GM12878 (cell line): ENCODE measurements around the gene CDH20. TPM values are rescaled to one million over a fixed set of nuclear protein-coding genes. Genes with fewer than 3 reads are reported as not detected.

Experiments
- ATAC-seq: fragments of 200-7000 bp; cut with Tn5 transposase; 3 replicates; pipeline ENCODE4 v1.9.1; 2020; ENCODE audit warnings: mild to moderate bottlenecking, moderate library complexity
- BruUV-seq: library from RNA; stranded (reverse); fragments of 400-500 nt; replicated peaks from 2 replicates; lab custom pipeline; 2021; lab: Mats Ljungman, UMichigan
- CTCF ChIA-PET: fragments of 300-600 bp; sonication (Branson Sonifier 250); formaldehyde crosslinking; extraction: SDS; loops from one replicate; lab custom pipeline; 2021; ENCODE audit warnings: inconsistent platforms; lab: Yijun Ruan, JAX
- POLR2A ChIA-PET: fragments of 350-600 bp; formaldehyde crosslinking; extraction: SDS; loops from one replicate; lab custom pipeline; 2021; ENCODE audit warnings: inconsistent platforms; lab: Charles Lee
- RAD21 ChIA-PET: fragments of 300-600 bp; sonication (Branson Sonifier 250); formaldehyde crosslinking; loops from one replicate; lab custom pipeline; 2023; ENCODE audit warnings: antibody characterized with exemption; ENCODE audit not compliant: unreplicated experiment; lab: Charles Lee
- SMC1A ChIA-PET: fragments of 300-600 bp; sonication (Branson Sonifier 250); formaldehyde crosslinking; loops from one replicate; lab custom pipeline; 2023; ENCODE audit not compliant: unreplicated experiment, uncharacterized antibody; lab: Charles Lee
- DNase-seq: peaks from one replicate; pipeline ENCODE4 v3.0.0-alpha.2; 2011; ENCODE audit warnings: low read depth, low spot score
- FAIRE-seq: peaks from 3 replicates; lab custom pipeline; 2011; peaks lifted over from hg19 to GRCh38; lab: Jason Lieb, UNC
- H2AFZ ChIP-seq: 2 replicates; pipeline ENCODE4 v1.6.0; 2011; ENCODE audit warnings: low read depth, low read length, control low read depth; ENCODE audit not compliant: control insufficient read depth
- H3K27ac ChIP-seq: 2 replicates; pipeline ENCODE4 v1.5.1; 2011; ENCODE audit warnings: control low read depth; ENCODE audit not compliant: control insufficient read depth, insufficient read depth
- H3K27me3 ChIP-seq, 2 experiments: replicated peaks in 1 of 2; 2 replicates each; pipeline versions ENCODE4 v1.6.0 to v1.6.1; 2011; ENCODE audit warnings: low read length in 1 of 2; ENCODE audit not compliant: control insufficient read depth in 2 of 2, insufficient read depth in 2 of 2
- H3K36me3 ChIP-seq, 2 experiments: 2 replicates each; pipeline ENCODE4 v1.5.1; 2011; ENCODE audit warnings: low read length in 1 of 2; ENCODE audit not compliant: control insufficient read depth in 2 of 2, insufficient read depth in 2 of 2
- H3K4me1 ChIP-seq: 2 replicates; pipeline ENCODE4 v1.6.1; 2011; ENCODE audit warnings: mild to moderate bottlenecking, low read length, moderate library complexity, mixed read lengths; ENCODE audit not compliant: control insufficient read depth, insufficient read depth
- H3K4me2 ChIP-seq: 2 replicates; pipeline ENCODE4 v1.6.0; 2011; ENCODE audit warnings: control low read depth; ENCODE audit not compliant: control insufficient read depth, insufficient read depth
- H3K4me3 ChIP-seq: fragments of 200-600 bp; sonication (generic); 2 replicates; pipeline ENCODE4 v1.5.1; 2016
- H3K79me2 ChIP-seq: 2 replicates; pipeline ENCODE4 v1.6.0; 2011; ENCODE audit warnings: low read length; ENCODE audit not compliant: control insufficient read depth, insufficient read depth
- H3K9ac ChIP-seq: 2 replicates; pipeline ENCODE4 v1.8.0; 2011; ENCODE audit warnings: low read length, control low read depth, mixed read lengths; ENCODE audit not compliant: control insufficient read depth, insufficient read depth
- H3K9me3 ChIP-seq: replicated peaks from 3 replicates; pipeline ENCODE4 v1.5.1; 2011; ENCODE audit warnings: mild to moderate bottlenecking, low read length; ENCODE audit not compliant: control insufficient read depth, insufficient read depth
- H4K20me1 ChIP-seq: 2 replicates; pipeline ENCODE4 v1.6.0; 2011; ENCODE audit not compliant: control insufficient read depth, insufficient read depth
- ASH2L ChIP-seq: fragments of 300-600, 200-600 bp; sonication (generic); IDR thresholded peaks from 2 replicates; pipeline ENCODE4 v1.6.1; 2017; ENCODE audit warnings: low read depth, mild to moderate bottlenecking, borderline replicate concordance
- CEBPB ChIP-seq, 2 experiments: fragments of 150-350 bp in 1 of 2; IDR thresholded peaks; 2 replicates each; pipeline ENCODE4 v1.6.1; 2012 to 2014; ENCODE audit warnings: low read depth in 2 of 2, low read length in 2 of 2, borderline replicate concordance in 1 of 2, inconsistent platforms in 1 of 2
- E4F1 ChIP-seq: fragments of 450-650 bp; IDR thresholded peaks from 2 replicates; pipeline ENCODE4 v1.6.1; 2018; ENCODE audit warnings: borderline replicate concordance, mild to moderate bottlenecking; ENCODE audit not compliant: partially characterized antibody
- MEF2A ChIP-seq: IDR thresholded peaks from 2 replicates; pipeline ENCODE4 v1.6.1; 2011; ENCODE audit warnings: low read depth, mild to moderate bottlenecking, low read length, moderate library complexity; ENCODE audit not compliant: insufficient read depth
- MTA3 ChIP-seq: IDR thresholded peaks from 2 replicates; pipeline ENCODE4 v1.6.1; 2012; ENCODE audit warnings: low read length, inconsistent platforms, borderline replicate concordance
- NFIC ChIP-seq: IDR thresholded peaks from 2 replicates; pipeline ENCODE4 v1.6.1; 2012; ENCODE audit warnings: low read depth, mild to moderate bottlenecking, inconsistent platforms, low read length, moderate library complexity
- NR2F1 ChIP-seq: fragments of 450-650 bp; conservative IDR thresholded peaks from 2 replicates; pipeline ENCODE4 v1.6.1; 2017; ENCODE audit warnings: mild to moderate bottlenecking
- NRF1 ChIP-seq: conservative IDR thresholded peaks from 2 replicates; pipeline ENCODE4 v1.6.1; 2011; ENCODE audit warnings: mild to moderate bottlenecking, low read depth, low read length, improper control_type of control experiment
- PAX8 ChIP-seq: fragments of 450-650 bp; IDR thresholded peaks from 2 replicates; pipeline ENCODE4 v1.6.1; 2017; ENCODE audit warnings: mild to moderate bottlenecking, moderate library complexity
- SIN3A ChIP-seq: IDR thresholded peaks from 2 replicates; pipeline ENCODE4 v1.6.1; 2012; ENCODE audit warnings: low read depth, low read length, improper control_type of control experiment
- TBL1XR1 ChIP-seq: IDR thresholded peaks from 2 replicates; pipeline ENCODE4 v1.6.1; 2012; ENCODE audit warnings: low read depth, low read length, improper control_type of control experiment
- TCF7 ChIP-seq: IDR thresholded peaks from 2 replicates; pipeline ENCODE4 v1.6.1; 2014; ENCODE audit warnings: antibody characterized with exemption, borderline replicate concordance
- USF1 ChIP-seq: IDR thresholded peaks from 2 replicates; pipeline ENCODE4 v1.6.1; 2011; ENCODE audit warnings: borderline replicate concordance, low read depth, mild to moderate bottlenecking, moderate library complexity, mixed read lengths, low read length; ENCODE audit not compliant: insufficient read depth; ENCODE audit errors: extremely low read length
- ZNF592 ChIP-seq: fragments of 450-650 bp; IDR thresholded peaks from 2 replicates; pipeline ENCODE4 v1.6.1; 2017; ENCODE audit warnings: mild to moderate bottlenecking, moderate library complexity
- WGBS: methylation state at CpG from one replicate; pipeline ENCODE4 v1.1.6; 2016; ENCODE audit warnings: low lambda C conversion rate; ENCODE audit not compliant: insufficient replicate concordance, insufficient coverage; ENCODE audit errors: missing lambda C conversion rate; 5-methylcytosine and 5-hydroxymethylcytosine counted together
- in situ Hi-C: fragments of 300-500 bp; cut with MboI; formaldehyde crosslinking; loops from 9 replicates; pipeline ENCODE4 v1.14.3; 2018; ENCODE audit warnings: mixed read lengths
- intact Hi-C: fragments of 100-400 bp; cut with micrococcal nuclease; formaldehyde crosslinking; loops from one replicate; pipeline ENCODE4 v1.14.2; 2022; ENCODE audit not compliant: unreplicated experiment
- polyA plus RNA-seq, 11 experiments: library from polyadenylated mRNA; depleted of rRNA in 4 of 11; unstranded in 6 of 11; stranded (reverse) in 5 of 11; fragments of >200 nt; fragmentation: Nextera tagmentation in 4 of 11; fragmentation: Illumina TruSeq in 1 of 11; extraction: Ambion mirVana in 4 of 11; extraction: Trizol in 1 of 11; gene quantifications; 1 replicate in 1 of 11; 2 replicates in 10 of 11; pipeline versions ENCODE4 v1.2.1 to v1.2.3, GENCODE V29; 2011 to 2016; ENCODE audit warnings: inconsistent platforms in 2 of 11, missing spikeins in 2 of 11, low read depth in 1 of 11
- total RNA-seq, 4 experiments: library from RNA; depleted of rRNA in 3 of 4; stranded (reverse); fragments of >200 nt in 3 of 4; fragmentation: Illumina TruSeq in 1 of 4; extraction: Trizol in 1 of 4; gene quantifications; 2 replicates each; pipeline versions ENCODE4 v1.2.1 to v1.2.3, GENCODE V29; 2013 to 2021

The CDH20 gene
- total and polyA plus RNA-seq, 10 of the 15 experiments (the other 5 are each of a cell fraction or from before 2014, with no cell fraction given), result not detected

GRCh38 chr18:61323951-61324350, 9.3 kb upstream of the CDH20 start:
- intact Hi-C loops, result loop anchor here (2.0 to 5.0 kb wide), 2 partner anchors 577 to 808 kb away; no protein-coding TSS in a partner anchor
- TF ChIP-seq NRF1 (no peak), CEBPB (IDR thresholded peaks at IDR 0.05; ENCODE audit: borderline replicate concordance in 1 of 2, low read depth in 2 of 2, low read length in 2 of 2) (no peak), ZNF592 (no peak), USF1 (no peak), ASH2L (no peak), NFIC (no peak), E4F1 (no peak), MTA3 (no peak), PAX8 (no peak), NR2F1 (no peak), TCF7 (no peak), SIN3A (no peak), TBL1XR1 (no peak), MEF2A (no peak)

More at GRCh38 chr18:61323951-61324350, 9.3 kb upstream of the CDH20 start:
- Histone ChIP-seq H3K79me2 (no peaks in the 10 kb centered on the region), H3K27me3 (no peaks in the 10 kb centered on the region; a peak in 2 of 4 replicates), H4K20me1 (no peaks in the 10 kb centered on the region), H3K4me1 (no peaks in the 10 kb centered on the region), H3K36me3 (no peaks in the 10 kb centered on the region), H3K4me3 (no peak overlapping the region), H3K27ac (no peak overlapping the region), H3K4me2 (no peak overlapping the region), H2AFZ (no peak overlapping the region), H3K9ac (no peak overlapping the region), H3K9me3 (no peaks in the 10 kb centered on the region)
- ChIA-PET RAD21 (no interaction called here), POLR2A (no interaction called here), SMC1A (no interaction called here), CTCF (interaction anchor here (9.6 kb wide), 1 partner anchor 180 kb away, joined by 185 read pairs; no protein-coding TSS in a partner anchor)
- 12% methylated on average over 1 of the region's 1 CpG for WGBS
- in situ Hi-C loops, result loop anchor here (5.0 kb wide), 1 partner anchor 173 kb away; no protein-coding TSS in a partner anchor
- DNase-seq (no peak), FAIRE-seq (no peak), ATAC-seq (no peak)
- BruUV-seq, result no TSS peak
